Measurements from ENCODE around the gene NOL9.

The NOL9 gene

DNA sequence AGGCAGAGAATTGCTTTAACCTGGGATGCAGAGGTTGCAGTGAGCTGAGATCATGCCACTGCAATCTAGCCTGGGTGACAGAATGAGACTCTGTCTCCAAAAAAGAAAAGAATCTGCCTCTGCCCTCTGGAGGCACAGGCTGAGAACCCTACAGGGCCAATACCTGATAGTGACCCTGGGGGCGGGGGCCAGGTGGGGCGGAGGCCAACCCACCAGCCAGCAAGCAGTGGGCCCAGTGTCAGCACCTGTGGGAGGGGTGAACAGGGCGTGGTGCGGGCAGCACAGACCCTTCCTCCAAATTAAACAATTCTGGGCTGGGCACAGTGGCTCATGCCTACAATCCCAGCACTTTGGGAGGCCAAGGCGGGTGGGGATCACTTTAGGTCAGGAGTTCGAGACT, 43.8 kb downstream of the NOL9 start:
- no peak overlapping the region for H3K4me3 ChIP-seq (ENCODE audit: control insufficient read depth, low read depth, low read length)
- no peak for DNase-seq (ENCODE audit: low read depth)
- TF ChIP-seq, protein P1, sequence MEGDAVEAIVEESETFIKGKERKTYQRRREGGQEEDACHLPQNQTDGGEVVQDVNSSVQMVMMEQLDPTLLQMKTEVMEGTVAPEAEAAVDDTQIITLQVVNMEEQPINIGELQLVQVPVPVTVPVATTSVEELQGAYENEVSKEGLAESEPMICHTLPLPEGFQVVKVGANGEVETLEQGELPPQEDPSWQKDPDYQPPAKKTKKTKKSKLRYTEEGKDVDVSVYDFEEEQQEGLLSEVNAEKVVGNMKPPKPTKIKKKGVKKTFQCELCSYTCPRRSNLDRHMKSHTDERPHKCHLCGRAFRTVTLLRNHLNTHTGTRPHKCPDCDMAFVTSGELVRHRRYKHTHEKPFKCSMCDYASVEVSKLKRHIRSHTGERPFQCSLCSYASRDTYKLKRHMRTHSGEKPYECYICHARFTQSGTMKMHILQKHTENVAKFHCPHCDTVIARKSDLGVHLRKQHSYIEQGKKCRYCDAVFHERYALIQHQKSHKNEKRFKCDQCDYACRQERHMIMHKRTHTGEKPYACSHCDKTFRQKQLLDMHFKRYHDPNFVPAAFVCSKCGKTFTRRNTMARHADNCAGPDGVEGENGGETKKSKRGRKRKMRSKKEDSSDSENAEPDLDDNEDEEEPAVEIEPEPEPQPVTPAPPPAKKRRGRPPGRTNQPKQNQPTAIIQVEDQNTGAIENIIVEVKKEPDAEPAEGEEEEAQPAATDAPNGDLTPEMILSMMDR (IDR thresholded peaks at IDR 0.05; ENCODE audit: control insufficient read depth, insufficient read depth, low read depth, low read length, missing control alignments), result no peak

DNA sequence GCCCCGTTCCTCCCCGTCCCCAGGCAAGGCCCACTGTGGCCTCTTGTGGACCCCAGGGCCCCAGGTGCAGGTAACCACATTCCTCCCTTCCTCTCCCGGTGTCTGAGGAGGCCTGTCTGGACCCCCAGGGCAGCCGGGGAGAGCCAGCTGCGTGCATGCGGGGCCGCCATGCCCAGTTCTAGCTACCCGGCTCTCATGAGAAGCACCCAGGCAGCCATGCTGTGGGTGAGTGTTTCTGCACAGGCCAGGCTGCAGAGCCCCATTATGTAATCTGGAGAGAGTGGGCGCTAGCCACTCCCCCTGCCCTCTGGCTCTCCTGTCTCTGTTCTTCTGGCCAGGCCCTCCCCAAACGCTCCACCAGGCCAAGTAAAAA, 44.4 kb downstream of the NOL9 start:
- H3K4me3 ChIP-seq (ENCODE audit: control insufficient read depth, low read depth, low read length), result no peak overlapping the region
- no peak for DNase-seq (ENCODE audit: low read depth)
- TF ChIP-seq, protein P1 (IDR thresholded peaks at IDR 0.05; ENCODE audit: control insufficient read depth, insufficient read depth, low read depth, low read length, missing control alignments), result no peak

DNA sequence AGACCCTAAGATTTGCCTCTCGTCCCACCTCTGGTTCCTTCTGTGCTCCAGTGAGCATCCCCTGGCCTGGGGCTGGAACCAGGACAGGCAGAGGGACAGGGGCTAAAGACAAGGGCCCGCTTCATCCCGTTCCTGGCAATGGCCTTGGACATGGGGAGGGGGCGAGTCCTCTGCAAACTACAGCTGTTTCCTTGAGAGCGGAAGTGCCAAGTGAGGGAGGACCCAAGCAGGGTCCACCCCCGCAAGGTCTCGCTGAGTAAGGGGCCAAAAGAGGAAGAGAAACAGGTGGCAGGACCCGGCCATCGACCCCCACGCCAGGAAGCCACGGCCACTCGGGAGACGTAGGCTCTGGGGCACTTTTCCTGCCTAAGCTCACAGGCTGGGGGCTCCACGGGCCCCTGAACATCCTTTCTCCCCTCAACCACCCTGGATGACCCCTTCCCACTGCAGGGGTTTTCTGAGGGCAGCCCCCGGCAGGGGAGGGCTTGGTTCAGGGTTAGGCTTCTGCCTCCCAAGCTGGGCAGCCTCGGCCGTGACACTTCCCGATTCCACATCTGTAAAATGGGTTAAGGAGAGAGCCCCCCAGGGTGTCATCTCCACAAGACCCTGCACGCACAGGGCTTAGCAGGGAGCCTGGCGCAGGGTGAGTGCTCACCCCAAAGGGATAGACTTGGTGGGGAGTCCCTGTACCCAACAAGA, 44.9 kb downstream of the NOL9 start:
- H3K4me3 ChIP-seq (ENCODE audit: control insufficient read depth, low read depth, low read length), result no peak overlapping the region
- TF ChIP-seq, protein P1 (IDR thresholded peaks at IDR 0.05; ENCODE audit: control insufficient read depth, insufficient read depth, low read depth, low read length, missing control alignments), result no peak
- no peak for DNase-seq (ENCODE audit: low read depth)

DNA sequence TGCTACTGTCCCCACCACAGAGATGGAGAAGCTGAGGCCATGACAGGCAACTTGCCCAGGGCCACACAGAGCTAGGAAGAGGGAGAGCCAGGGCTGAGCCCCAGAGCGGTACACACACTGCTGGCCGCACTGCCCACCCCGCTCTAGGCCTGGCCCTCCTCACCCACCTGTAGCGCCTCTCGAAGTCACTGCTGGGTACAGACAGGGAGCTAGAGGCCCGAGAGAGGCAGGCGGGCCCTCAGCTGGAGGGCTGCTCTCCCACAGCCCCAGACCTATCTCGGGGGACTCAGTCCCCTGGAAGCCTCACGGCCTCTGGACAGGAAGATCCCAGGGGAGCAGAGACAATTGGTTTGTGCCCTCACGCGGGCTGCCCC, 45.5 kb downstream of the NOL9 start:
- TF ChIP-seq, protein P1 (IDR thresholded peaks at IDR 0.05; ENCODE audit: control insufficient read depth, insufficient read depth, low read depth, low read length, missing control alignments), result no peak
- DNase-seq (ENCODE audit: low read depth), result no peak
- H3K4me3 ChIP-seq (ENCODE audit: control insufficient read depth, low read depth, low read length), result no peak overlapping the region

DNA sequence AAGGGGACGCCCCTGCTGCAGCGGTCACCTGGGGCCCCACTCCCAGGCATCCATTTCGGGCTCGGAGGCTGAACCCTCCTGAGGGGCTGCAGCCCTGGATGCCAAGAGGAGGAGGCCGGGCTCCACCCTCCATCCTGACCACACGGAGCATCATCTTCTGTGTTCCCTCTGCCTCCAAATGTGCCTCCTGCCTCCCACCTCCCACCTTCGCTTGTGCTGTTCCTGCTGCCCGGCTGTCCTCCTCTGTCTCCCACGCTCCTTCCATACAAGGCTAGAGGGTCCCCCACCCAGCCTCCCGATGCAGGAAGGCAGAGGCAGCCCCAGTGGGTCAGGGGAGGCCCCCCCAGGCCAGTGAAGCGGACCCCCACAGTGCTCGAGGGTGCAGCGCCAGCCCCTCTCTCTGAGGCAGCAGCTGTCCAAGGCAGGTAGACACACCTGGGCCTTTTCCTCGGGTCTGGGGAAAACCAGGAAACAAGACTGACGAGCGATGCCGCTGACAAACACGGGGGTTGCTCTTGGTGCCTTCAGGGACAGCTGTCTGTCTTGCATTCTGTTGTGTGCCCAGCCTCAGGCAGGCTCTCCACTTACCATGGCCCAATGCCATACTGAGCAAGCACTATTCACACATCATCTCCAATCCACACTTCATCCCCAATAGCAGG, 46.0 kb downstream of the NOL9 start:
- no peak for DNase-seq (ENCODE audit: low read depth)
- TF ChIP-seq, protein P1 (IDR thresholded peaks at IDR 0.05; ENCODE audit: control insufficient read depth, insufficient read depth, low read depth, low read length, missing control alignments), result no peak
- H3K4me3 ChIP-seq (ENCODE audit: control insufficient read depth, low read depth, low read length), result no peak overlapping the region

DNA sequence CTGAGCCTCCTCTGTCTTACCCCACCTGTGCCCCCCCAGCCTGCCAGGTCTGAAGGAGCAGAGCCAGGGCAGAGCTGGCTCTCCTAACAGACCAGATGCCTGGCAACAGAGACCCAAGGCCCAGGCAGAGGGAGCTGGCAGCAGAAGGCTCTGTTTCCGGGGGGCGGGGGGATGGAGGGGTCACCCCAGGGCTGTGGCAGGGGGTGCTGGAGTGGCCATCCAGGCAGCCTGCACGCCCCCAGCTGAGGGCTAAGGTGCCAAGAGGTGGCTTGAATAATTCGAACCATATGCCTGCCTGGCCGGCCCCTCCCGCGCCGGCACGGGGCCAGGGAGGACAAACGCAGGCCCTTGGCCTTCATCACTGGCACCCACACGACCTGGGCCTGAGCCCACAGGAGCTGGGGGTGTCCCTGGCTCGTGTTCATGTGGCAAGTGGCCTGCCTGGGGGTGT, 46.8 kb downstream of the NOL9 start:
- no peak for DNase-seq (ENCODE audit: low read depth)

More for the DNA sequence above, 46.8 kb downstream of the NOL9 start:
- TF ChIP-seq, protein P1 (IDR thresholded peaks at IDR 0.05; ENCODE audit: control insufficient read depth, insufficient read depth, low read depth, low read length, missing control alignments), result no peak
- no peak overlapping the region for H3K4me3 ChIP-seq (ENCODE audit: control insufficient read depth, low read depth, low read length)
